GM18951 (cell line): Measurements from ENCODE around the gene GAS2L2.

Experiments
- POLR2A ChIP-seq: IDR thresholded peaks from 4 replicates; pipeline ENCODE4 v1.6.1; 2011; ENCODE audit warnings: mild to moderate bottlenecking; ENCODE audit not compliant: insufficient read length, insufficient read depth; ENCODE audit errors: extremely low read depth
- in situ Hi-C: fragments of 300-500 bp; cut with MboI; formaldehyde crosslinking; loops from one replicate; pipeline ENCODE4 v1.12.0; 2022; ENCODE audit warnings: low sequenced_read_pairs, mixed read lengths, inconsistent platforms; ENCODE audit not compliant: unreplicated experiment

GAS2L2 gene

GRCh38 chr17:35788477-35789368 is 35.7 kb upstream of the GAS2L2 start:
- in situ Hi-C loops: no loop called here
- TF ChIP-seq POLR2A: no peak

DNA sequence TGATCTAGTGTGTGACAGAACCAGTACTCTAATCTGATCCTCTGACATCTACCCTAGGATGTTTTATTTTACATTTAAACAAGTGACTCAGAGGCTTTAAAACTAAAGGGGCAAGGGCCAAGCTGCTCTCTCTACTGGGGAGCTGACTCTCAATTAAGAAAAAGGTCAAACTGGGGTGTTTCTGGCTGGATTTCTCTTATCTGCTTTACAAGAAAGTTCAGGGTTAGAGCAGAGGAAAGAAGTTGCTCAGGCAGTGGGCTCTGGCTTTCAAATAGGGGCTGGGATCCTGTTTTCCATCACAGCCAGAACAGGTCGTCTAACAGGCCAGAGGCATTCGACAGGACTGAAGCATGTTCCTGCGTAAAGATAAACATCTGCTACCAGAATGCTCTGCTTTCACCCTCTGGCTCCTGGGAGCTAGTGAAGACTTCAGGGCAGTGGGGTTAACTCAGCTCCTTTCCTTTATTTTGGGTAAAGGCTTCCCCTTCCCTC is 33.9 kb upstream of the GAS2L2 start:
- TF ChIP-seq POLR2A: no peak
- in situ Hi-C loops: no loop called here

DNA sequence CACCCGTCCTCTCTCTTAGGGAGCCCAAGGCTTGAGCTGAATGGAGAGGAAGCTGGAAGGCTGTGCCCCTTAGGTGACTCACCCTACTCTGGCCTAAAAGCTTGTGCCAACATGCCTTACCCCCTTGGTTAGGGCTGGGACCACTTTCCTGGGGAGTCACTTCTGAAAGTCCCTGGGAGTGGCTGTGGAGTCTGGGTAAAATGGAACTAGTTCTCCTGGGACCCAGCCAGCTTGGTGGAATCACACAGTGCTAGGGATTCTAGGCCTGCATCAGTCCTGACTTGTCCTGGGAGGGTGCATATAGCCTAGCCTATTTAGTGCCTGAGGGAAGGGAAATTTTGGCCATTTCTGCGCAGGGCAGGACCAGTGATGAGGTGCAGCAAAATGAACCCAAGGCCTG is 31.9 kb upstream of the GAS2L2 start:
- no peak for TF ChIP-seq POLR2A
- in situ Hi-C loops: no loop called here

DNA sequence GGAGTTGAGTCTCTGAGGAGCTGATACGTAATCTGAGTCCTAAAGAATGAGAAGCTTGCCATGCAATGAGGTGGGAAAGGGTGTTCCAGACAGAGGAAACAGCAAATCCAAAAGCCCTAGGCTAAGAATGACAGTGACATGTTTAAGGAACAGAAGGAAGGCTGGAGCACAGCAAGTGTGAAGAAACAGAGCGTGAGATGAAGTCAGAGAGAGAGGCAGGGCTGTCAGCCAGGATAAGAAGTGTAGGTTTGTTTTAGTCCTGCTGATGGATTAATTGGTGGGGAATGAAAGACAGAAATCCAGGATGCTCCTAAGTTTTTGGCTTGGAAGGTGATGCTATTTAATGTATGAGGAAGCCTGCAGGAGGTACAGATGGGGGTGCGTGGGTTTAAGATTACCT is 27.9 kb upstream of the GAS2L2 start:
- in situ Hi-C loops: no loop called here
- TF ChIP-seq POLR2A: no peak

GRCh38 chr17:35778641-35779196 is 25.7 kb upstream of the GAS2L2 start:
- in situ Hi-C loops: no loop called here
- no peak for TF ChIP-seq POLR2A

- no peak for TF ChIP-seq POLR2A
- in situ Hi-C loops: no loop called here
These were observed 22.5 kb upstream of the GAS2L2 start for GRCh38 chr17:35775583-35775982.

DNA sequence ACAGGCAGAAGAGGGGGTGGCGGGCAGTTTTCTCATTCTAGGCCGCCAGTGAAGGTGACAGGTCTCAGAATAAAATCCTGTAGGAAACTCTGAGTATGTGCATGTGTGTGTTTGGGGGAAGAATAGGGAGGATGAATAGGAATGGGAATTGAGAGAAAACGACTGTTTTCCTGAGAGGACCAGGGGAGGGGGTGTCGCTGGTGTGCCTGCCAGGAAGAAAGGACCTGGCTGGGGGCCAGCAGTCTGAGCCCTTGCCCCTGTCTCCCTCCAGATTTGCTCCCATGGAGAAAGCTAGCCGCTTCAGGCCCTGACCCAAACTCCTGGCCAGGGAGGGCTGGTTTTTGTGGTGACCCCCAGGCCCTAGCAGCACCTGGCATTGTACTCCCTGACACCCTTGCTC is 22.0 kb upstream of the GAS2L2 start:
- TF ChIP-seq POLR2A: no peak
- in situ Hi-C loops: no loop called here

GRCh38 chr17:35774499-35774898 is 21.5 kb upstream of the GAS2L2 start:
- in situ Hi-C loops: no loop called here

DNA sequence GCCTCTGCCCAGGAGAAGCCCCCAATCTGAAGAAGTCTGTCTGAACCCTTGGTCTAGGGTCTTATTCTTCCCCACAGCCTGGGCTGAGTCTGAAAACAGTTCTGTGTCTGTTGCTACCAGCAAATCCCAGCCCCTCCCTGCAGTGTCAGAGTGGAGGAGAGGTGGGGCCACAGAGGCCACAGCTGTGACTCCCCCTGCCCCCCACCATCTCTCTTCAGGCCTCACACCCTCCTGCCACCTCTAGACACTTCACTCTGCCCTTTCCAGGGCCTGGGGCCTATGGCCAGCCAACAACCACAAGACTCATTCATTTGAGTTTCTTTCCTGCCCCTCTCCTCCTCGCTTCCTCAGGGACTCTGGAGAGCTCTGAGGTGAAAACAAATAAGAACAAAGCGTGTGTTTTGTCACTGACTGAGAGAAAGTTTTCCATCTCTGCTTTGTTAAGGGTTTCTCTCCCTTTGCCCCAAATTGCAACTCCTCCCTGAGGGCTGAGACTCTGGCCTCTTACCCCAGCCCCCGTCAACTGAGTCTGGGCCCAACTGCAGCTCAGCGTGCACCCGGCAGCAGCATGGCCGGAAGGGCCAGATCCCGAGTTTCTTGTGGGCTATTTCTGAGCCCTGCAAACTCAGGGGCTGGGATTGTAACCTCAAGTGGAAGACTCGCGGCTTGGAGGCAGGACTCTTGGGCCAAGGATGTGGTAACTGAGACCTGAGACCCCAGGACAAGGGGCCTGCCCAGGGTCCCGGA is 20.8 kb upstream of the GAS2L2 start:
- TF ChIP-seq POLR2A: no peak
- in situ Hi-C loops: no loop called here

More at GRCh38 chr17:35774499-35774898, 21.5 kb upstream of the GAS2L2 start:
- no peak for TF ChIP-seq POLR2A

DNA sequence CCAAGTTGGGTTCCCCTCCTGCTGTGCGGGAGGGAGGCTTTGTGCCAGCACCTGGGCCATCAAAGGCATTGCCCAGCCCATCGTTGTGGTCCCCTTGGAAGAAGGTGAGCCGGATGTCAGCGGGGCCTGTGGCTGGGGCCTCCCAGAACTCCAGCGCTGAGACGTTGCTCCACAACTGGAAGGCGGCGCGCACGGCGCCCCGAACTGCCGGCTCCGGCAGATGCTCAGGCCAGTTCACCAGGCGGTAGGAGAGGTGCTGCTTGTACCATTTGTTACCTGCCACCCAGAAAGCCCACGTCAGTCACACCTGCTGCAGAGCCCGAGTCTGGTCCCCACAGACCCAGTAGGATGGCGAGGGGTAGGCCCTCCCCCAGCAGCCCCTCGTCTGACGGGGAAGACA is 20.1 kb upstream of the GAS2L2 start:
- TF ChIP-seq POLR2A: no peak
- in situ Hi-C loops: no loop called here

- no peak for TF ChIP-seq POLR2A
- in situ Hi-C loops: loop anchor here (5.0 kb wide), 1 partner anchor 32 kb away; no protein-coding TSS in a partner anchor
These were observed 17.0 kb upstream of the GAS2L2 start for GRCh38 chr17:35769895-35770486.

GRCh38 chr17:35768797-35769196 is 15.8 kb upstream of the GAS2L2 start:
- TF ChIP-seq POLR2A: no peak
- in situ Hi-C loops: loop anchor here (5.0 kb wide), 1 partner anchor 34 kb away; no protein-coding TSS in a partner anchor
